Posterior vena cava (tissue), 2 donors: ENCODE results near the gene PRMT3. TPM values are rescaled to one million over a fixed set of nuclear protein-coding genes. Genes with fewer than 3 reads are reported as not detected.
"Not testable (repeated sequence)": the region's sequence is repeated elsewhere in the genome, so short reads cannot be mapped to it uniquely, and the experiment has no call there.

Experiments used
- DNase-seq: peaks from one replicate; pipeline ENCODE4 v3.0.0-alpha.2; 2020; ENCODE audit warnings: low spot score
- intact Hi-C, 2 donors: fragments of 100-400 bp; cut with DNase I; formaldehyde crosslinking; loops; one replicate each; pipeline versions ENCODE4 v1.14.1 to v1.14.2; 2022 to 2023
- long read RNA-seq, 2 donors: library from polyadenylated mRNA; unstranded; transcript quantifications; one replicate each; pipeline ENCODE4 v2.0.0, GENCODE V29; 2020 to 2021
- total RNA-seq, 2 donors: library from RNA; stranded (reverse); fragmentation: NEBNext Ultra II Directional; extraction: Animal tissue kit (Norgen Biotek cat#: 25700); gene quantifications; one replicate each; pipeline ENCODE4 v1.2.1, GENCODE V29; 2021
- donor health status: DM: yes; HTN: yes; CAD: no.
- donor health status: DM: yes; HTN: yes; CAD: no.

PRMT3 gene
- total RNA-seq, result 10 to 100 TPM; 11.8 to 13.0 TPM
- long read RNA-seq, donor 1, partial matches to known transcripts, result 1 of 2 reads
- long read RNA-seq, donor 1, other reads (novel, unspliced or antisense), result 0 of 2 reads
- long read RNA-seq, donor 2, transcript PRMT3-202 (16 exons, 2,653 nt), result major isoform, 9 of 19 reads
- long read RNA-seq, donor 2, partial matches to known transcripts, result 3 of 19 reads
- long read RNA-seq, donor 2, other reads (novel, unspliced or antisense), result 6 of 19 reads

GRCh38 chr11:20387261-20388095 lies at the start of gene PRMT3:
TSS of gene PRMT3 (plus strand) at chr11:20387716. CDS start at chr11:20387747, 31 bp downstream.
- intact Hi-C loops, result loop anchor here in 1 of 2 donors (10.0 kb wide), 1 partner anchor 217 kb away; no protein-coding TSS in a partner anchor

GRCh38 chr11:20342347-20343141 lies 45.0 kb upstream of the PRMT3 start:
- no peak for DNase-seq
- intact Hi-C loops, result no loop called here

More at GRCh38 chr11:20387261-20388095, at the start of gene PRMT3:
- DNase-seq, result peak; percentile 99

GRCh38 chr11:20351136-20351535 lies 36.4 kb upstream of the PRMT3 start:
- intact Hi-C loops, result loop anchor here in 1 of 2 donors (5.0 kb wide), 1 partner anchor 1044 kb away; no protein-coding TSS in a partner anchor
- DNase-seq, result no peak

GRCh38 chr11:20351751-20352262 lies 35.7 kb upstream of the PRMT3 start:
- DNase-seq, result no peak
- intact Hi-C loops, result loop anchor here in 1 of 2 donors (5.0 kb wide), 1 partner anchor 1045 kb away; no protein-coding TSS in a partner anchor

GRCh38 chr11:20353829-20354434 lies 33.6 kb upstream of the PRMT3 start:
- no peak for DNase-seq
- intact Hi-C loops, result loop anchor here in 1 of 2 donors (5.0 kb wide), 1 partner anchor 1047 kb away; no protein-coding TSS in a partner anchor

GRCh38 chr11:20355221-20356219 lies 32.0 kb upstream of the PRMT3 start:
- intact Hi-C loops, result no loop called here
- no peak for DNase-seq

GRCh38 chr11:20357150-20357549 lies 30.4 kb upstream of the PRMT3 start:
- intact Hi-C loops, result no loop called here
- no peak for DNase-seq

- intact Hi-C loops, result loop anchor here in 1 of 2 donors (10.0 kb wide), 1 partner anchor 236 kb away; no protein-coding TSS in a partner anchor
- no peak for DNase-seq
Measured at GRCh38 chr11:20360650-20361049, 26.9 kb upstream of the PRMT3 start.

GRCh38 chr11:20362481-20362880 lies 25.0 kb upstream of the PRMT3 start:
- intact Hi-C loops, result loop anchor here in 1 of 2 donors (10.0 kb wide), 1 partner anchor 238 kb away; no protein-coding TSS in a partner anchor
- no peak for DNase-seq

GRCh38 chr11:20363149-20363499 lies 24.4 kb upstream of the PRMT3 start:
- intact Hi-C loops, result loop anchor here in 1 of 2 donors (10.0 kb wide), 1 partner anchor 238 kb away; no protein-coding TSS in a partner anchor
- no peak for DNase-seq

GRCh38 chr11:20363500-20364340 lies 23.8 kb upstream of the PRMT3 start, which contains the start of gene HTATIP2:
TSS of gene HTATIP2 (plus strand) at chr11:20363714. CDS start at chr11:20364238, 524 bp downstream.
- intact Hi-C loops, result loop anchor here in 1 of 2 donors (10.0 kb wide), 1 partner anchor 239 kb away; no protein-coding TSS in a partner anchor
- DNase-seq, result peak; percentile 91

GRCh38 chr11:20364341-20364792 lies 23.1 kb upstream of the PRMT3 start:
- no peak for DNase-seq

GRCh38 chr11:20365465-20365864 lies 22.1 kb upstream of the PRMT3 start:
- intact Hi-C loops, result loop anchor here in 1 of 2 donors (10.0 kb wide), 1 partner anchor 241 kb away; no protein-coding TSS in a partner anchor
- not testable (repeated sequence) for DNase-seq

More at GRCh38 chr11:20364341-20364792, 23.1 kb upstream of the PRMT3 start:
- intact Hi-C loops, result loop anchor here in 1 of 2 donors (10.0 kb wide), 1 partner anchor 240 kb away; no protein-coding TSS in a partner anchor

- DNase-seq, result no peak
- intact Hi-C loops, result loop anchor here in 1 of 2 donors (10.0 kb wide), 1 partner anchor 243 kb away; no protein-coding TSS in a partner anchor
Measured at GRCh38 chr11:20367313-20367948, 20.1 kb upstream of the PRMT3 start.

- DNase-seq, result no peak
- intact Hi-C loops, result loop anchor here in 1 of 2 donors (10.0 kb wide), 1 partner anchor 244 kb away; no protein-coding TSS in a partner anchor
Measured at GRCh38 chr11:20368438-20368837, 19.1 kb upstream of the PRMT3 start.
